ENCODE results near the gene CKM. TPM values are rescaled to one million over a fixed set of nuclear protein-coding genes. Genes with fewer than 3 reads are reported as not detected.

Gene CKM
- total RNA-seq: not detected in 2 replicates

DNA sequence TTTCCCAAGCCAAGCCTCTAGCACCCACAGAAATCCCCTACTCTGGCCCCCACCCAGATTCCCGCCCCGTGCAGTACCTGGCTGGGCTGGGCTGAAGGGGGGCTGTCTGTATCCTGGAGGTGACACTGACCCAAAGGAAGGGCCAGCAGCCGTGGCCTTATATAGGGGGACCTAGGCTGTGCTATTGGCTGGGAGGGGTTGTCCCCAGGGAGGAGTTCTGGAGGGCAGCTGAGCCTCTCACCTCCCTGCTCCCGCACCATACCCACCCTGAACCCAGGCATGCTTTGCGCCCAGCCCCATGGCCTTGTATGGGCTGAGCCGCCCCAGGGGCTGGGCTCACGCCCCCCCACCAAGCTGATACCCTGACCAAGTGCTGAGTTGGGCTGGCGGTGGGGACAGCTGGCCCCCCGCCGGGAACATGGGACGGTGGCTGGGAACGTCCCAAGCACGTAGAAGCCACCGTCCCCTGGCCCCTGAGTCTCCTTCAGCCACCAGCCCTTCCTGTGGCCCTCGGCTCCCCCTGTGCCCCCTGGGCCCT is at the start of gene CKM:
CKM (minus strand) TSS at position 132 of the 538 bp plus-strand sequence. CDS start 3,162 bp downstream, outside the sequence.
- intact Hi-C loops (cut with micrococcal nuclease): no loop called here

DNA sequence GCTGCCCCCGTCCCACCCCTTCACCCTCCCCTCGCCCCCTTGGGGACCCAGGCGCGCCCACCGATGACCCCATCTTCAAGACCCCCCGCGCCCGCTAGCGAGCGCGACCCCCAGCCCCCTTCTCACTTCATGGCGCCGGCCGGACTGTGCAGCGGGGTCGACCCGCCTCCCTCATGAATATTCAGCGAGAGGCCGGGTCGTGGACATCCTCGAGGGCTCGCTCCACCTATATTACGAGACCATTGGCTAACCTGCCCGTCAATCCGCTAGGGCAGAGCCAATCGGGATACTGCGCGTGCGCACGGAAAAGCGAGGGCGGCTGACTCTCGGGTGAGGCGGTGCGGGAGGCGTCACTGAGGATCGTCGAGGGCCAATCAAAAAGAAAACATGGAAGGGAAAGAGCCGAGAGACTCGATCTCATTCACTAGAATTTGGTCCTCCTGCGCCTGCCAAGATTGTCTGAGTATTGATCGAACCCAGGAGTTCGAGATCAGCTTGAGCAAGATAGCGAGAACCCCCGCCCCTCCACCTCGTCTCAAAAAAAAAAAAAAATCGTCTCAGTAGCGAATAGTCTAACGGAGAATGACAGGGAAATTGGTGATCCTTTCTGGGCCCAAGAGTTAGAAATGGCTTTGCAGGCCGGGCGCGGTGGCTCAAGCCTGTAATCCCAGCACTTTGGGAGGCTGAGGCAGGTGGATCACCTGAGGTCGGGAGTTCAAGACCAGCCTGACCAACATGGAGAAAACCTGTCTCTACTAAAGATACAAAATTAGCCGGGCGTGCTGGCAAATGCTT is 47.9 kb upstream of the CKM start, which contains the start of gene ERCC2:
ERCC2 (minus strand) TSS at position 164 of the 795 bp plus-strand sequence; CDS start at position 131, 33 bp downstream.
- intact Hi-C loops (cut with micrococcal nuclease): loop anchor here (1.0 kb wide), 3 partner anchors 35 to 192 kb away; partner anchors contain the start of genes BLOC1S3, PPP1R13L and TRAPPC6A

DNA sequence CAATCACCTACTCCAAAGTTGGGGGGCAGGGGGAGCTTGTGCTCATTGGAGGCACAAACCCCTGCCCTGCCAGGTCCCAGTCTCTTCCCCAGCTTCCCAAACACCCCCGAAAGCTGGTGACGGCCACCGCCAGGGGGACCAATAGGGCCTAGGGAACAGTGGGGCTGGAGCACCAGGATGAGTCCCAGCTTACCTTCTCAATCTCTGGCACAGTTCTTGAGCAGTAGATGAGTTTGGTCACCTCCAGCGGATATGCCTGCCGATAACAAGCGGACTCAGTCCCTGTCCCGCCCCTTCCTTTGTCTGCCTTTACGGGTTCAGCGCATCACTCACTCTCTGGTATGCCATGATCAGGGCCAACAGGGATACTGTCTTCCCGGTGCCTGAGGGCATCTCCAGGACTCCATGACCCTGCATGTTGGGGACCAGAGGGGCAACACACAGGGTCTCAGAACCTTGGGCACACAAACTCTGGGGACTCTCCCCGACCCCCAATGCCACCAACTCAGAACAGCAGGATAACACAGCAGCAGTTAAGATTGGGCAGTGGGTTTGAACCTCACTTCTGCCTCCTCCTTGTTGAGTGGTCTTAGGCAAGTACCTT is 46.2 kb upstream of the CKM start:
- intact Hi-C loops (cut with micrococcal nuclease): no loop called here

DNA sequence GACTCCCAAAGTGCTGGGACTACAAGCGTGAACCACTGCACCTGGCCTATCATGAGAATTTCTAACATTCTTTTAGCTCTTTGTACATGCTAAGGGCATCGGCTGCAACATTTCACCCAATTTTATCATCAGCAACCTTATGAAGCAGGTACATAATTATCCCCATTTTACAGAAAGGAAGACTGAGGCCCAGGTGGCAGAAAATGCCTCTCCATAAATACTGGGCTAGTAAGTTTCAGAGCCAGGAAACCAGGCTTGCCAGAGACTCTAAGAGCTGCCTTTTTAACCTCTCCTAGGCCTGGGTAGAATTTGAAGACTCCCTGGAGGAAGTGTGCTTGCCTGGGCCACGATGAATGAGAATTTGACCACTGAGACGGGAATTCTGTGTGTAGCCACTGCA is 45.5 kb upstream of the CKM start:
- intact Hi-C loops (cut with micrococcal nuclease): no loop called here

DNA sequence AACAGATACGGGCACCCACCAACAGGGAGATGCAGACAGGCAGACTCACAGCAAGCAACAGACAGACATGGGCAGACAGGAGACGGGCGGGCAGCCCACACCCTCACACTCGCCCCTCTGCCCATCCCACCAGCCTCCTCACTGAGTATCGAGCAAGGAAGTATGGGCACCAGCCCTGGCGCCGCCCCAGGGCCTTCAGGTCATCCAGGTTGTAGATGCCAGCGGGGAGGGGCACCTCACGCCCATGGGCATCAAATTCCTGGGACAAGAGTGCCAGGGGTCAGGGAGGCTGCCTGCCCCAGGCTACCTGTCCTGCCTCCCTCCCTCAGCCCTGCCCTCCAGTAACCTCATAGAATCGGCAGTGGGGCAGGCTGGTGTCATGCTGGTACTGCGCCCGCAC is 42.0 kb upstream of the CKM start:
- intact Hi-C loops (cut with micrococcal nuclease): no loop called here

DNA sequence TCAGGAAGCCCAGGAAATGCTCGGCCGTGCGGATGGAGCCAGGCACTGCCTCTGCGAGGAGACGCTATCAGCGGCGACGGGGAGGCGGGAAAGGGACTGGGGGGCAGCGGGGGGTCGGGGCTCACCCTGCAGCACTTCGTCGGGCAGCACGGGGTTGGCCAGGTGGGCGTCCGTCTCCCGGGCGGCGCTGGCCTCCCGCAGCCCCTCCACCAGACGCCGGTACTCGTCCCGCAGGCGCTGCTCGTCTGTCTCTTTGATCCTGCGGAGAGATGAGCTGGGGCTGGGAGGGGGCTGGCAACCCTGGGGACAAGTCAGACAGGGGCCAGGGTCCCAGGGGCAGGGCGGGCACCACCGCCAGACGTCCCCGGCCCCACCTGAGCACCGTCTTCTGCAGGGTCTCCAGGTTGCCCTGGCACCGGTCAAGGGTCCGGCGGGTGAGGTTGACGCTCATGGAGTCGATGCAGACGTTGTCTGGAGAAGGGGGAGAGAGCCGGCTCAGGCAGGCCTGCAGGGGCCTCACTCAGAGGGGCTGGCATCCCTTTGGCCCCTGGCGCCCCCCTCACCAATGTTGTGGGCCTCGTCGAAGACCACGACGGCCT is 41.3 kb upstream of the CKM start:
- intact Hi-C loops (cut with micrococcal nuclease): no loop called here

DNA sequence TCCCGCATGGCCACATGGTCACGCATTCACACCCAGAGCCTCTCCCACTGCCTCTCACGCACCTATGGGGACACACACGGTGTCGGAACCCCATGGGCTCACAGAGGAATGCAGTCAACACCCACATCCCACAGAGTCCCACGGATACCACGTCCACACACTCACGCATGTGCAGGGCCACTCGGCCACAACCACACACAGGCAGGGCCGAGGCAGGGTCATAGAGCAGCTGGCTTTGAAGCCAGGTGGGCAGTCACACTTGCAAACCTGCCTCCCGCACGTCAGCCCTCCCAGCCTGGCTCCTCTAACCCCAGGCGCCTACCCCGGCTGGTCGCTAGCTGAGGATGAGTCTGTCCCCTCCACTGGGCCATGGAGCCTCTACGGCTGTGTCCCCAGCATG is 39.6 kb upstream of the CKM start:
- intact Hi-C loops (cut with micrococcal nuclease): no loop called here

DNA sequence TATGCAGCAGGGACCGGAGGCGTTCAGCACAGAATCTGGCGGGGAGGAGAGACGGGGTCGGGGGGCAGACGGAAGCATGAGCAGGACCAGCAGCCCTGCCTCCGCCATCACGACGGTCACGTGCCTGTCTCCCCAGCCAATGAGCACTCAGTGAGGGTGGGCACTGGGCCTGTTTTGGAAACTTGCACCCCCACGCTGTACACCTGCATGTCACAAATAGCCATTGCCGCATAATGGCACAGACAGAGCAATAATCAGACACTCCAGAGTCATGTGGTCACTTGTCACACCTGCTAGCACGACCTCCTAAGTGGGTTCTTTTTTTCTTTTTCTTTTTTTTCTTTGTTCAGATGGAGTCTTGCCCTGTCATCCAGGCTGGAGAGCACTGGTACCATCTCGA is 38.9 kb upstream of the CKM start:
- intact Hi-C loops (cut with micrococcal nuclease): no loop called here

DNA sequence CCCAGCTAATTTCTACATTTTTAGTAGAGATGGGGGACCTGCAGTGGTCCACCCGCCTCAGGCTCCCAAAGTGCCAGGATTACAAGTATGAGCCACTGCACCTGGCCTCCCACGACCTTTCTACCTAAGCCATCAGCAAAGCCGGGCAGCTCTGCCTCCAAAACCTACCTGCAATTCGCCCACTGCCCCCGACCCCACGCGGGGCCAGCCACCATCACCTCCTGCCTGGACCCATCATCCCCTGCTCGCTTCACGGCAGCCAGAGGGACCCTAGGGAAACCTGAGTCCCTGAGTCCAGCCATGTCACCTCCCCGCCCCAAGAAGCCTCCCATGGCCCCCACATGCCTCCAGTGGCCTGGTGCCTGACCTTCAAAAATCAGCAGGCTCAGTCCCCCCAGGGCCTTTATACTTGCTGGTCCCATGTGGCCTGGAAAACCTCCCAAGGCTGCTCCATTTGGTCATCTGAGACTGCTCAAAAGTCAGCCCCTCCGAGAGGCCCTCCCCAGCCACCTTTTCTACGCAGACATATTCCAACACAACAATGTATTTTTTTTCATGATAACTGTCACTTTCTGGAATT is 35.6 kb upstream of the CKM start:
- intact Hi-C loops (cut with micrococcal nuclease): no loop called here

DNA sequence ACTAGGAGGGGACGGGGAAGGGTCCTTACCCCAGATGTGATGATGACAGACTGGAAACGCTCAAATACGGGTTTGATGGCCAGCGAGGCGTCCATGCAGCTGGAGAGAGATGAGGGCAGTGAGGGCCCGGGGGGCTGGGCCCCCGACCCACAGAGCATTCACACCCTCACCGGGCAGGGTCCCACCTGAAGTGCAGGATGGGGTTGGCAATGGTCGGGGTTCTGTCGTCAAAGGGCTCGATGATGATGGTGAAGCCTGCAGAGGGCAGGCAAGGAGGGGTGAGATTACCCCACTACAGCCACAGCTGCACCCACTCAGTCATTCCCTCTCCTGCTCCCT is 34.7 kb upstream of the CKM start:
- intact Hi-C loops (cut with micrococcal nuclease): no loop called here

DNA sequence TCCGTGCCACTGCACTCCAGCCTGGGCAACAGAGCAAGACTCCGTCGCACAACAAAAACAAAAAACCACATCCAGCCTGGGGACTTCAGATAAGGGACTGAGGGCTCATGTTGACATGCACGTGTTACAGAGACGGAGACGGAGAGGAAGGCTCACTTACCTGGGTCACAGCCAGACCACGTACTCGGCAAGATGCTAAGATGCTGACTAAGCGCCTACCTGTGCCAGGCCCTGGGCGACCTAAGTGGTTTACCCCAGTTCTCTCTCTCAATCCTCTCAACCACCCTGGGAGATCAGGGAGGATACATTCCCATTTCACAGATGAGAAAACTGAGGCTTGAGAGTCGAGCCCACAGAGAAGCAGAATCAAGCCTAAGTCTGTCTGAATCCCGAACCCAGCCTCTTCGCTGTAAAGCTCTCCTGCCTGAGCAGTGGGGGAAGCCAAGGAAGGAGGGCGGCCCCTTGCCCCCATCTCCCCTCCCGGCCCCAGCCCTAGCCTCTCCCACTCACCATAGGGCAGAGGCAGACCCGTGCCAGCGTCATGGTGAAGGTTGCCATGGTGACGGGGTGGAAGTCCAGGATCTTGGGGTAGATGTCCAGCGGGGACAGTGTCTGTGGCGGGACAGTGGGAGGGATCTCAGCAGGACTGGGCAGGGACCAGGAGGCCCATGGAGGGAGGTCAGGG is 34.2 kb upstream of the CKM start:
- intact Hi-C loops (cut with micrococcal nuclease): no loop called here

DNA sequence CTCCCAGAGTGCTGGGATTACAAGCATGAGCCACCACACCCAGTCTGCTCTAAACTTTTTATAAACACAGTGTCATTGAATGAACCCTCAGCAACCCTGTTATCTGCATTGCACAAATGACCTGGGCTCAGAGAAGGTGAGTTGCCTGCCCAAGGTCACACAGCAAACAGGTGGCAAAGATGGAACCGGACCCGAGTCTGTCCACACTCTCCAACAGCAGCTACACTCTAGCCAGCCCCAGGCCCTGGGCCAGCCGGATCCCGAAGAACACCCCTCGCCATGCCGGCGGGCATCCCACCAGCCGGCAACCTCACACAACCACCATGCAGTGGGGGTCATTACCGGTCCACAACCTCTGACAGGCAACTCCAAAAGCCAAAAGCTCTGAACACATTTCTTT is 33.2 kb upstream of the CKM start:
- intact Hi-C loops (cut with micrococcal nuclease): no loop called here

DNA sequence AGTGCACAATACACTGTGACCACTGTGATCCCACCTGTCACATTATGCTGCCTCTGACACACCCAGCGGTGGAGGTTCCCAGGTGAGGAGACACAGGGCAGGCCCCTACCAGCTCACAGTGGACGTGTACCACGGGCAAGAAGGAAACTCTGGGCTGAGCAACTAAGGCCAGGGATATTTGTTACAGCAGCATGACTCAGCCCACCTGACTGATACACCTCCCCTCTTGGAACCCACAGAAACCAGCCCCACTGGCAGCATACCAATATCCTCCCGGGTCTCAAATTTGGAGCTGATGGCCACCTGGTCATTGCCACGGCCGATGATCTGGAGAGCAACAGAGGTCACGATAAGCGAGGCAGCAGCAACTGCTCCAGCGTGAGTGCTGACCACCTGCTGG is 32.7 kb upstream of the CKM start:
- intact Hi-C loops (cut with micrococcal nuclease): no loop called here

DNA sequence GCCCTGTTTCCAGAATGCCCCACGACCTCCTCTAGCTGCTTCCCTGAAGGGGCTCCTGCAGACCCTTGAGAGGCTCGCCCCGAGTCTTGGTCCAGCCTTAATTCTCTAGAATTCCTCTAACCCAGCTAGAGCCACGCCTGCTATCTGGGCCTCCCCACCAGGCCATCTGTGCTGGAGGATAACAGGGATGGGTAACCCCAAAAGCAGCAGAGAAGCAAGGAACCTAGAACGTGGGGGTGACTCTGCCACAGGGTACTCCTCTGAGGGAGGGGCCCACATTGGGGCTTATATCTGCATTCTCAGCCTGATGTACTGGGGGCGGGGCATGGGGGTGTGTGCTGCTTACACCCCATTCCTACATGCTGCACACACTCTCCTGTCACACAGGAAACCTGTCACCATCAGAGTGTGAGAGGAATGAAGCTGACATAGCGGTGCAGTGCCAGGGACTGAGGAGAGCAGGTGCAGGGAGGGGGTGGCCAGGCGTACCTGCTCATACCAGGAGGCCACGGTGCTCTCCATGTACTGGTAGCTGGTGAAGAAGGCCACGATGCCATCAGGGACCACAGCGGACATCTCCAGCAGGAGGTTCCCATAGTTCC is 31.7 kb upstream of the CKM start:
- intact Hi-C loops (cut with micrococcal nuclease): no loop called here

DNA sequence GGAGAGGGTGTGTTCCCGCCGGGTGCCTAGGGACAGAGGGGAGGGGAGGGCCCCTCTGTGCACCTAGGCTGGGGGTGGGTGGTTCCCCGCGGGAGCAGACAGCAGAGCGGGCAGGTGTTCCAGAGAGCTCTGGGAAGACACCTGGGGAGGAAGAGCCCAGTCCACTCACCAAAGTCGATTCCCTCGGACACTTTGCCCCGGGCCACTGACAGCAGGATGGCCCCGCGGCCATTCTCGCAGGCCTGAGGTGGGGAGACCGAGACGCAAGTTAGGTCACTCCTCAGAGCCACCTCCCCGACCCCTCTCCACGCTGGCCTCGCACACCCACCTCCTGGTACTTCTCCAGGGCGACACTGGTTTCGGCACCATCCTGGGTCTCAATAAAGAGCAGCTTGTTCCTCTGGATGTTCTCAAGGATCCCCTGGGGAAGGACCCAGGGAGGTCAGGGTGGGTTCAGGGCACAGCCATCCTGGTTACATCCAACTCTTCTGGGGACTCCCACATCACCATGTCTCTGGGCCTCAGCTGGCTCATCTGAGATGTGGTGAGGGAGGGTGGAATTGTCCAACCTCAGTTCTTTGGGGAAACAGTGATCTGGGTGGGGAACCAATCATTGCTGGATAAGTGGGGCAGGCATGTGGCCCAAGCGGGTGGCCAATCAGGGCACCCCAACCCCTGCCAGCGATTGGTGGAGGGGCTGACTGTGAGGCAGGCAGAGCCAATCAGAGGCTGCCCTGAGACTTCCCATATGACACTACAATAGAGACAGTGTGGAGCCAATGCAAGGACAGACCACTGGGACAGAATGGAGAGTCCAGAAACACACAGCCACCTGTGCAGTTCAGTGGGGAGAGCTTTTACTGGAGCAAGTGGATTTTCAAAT is 30.5 kb upstream of the CKM start:
- intact Hi-C loops (cut with micrococcal nuclease): no loop called here

DNA sequence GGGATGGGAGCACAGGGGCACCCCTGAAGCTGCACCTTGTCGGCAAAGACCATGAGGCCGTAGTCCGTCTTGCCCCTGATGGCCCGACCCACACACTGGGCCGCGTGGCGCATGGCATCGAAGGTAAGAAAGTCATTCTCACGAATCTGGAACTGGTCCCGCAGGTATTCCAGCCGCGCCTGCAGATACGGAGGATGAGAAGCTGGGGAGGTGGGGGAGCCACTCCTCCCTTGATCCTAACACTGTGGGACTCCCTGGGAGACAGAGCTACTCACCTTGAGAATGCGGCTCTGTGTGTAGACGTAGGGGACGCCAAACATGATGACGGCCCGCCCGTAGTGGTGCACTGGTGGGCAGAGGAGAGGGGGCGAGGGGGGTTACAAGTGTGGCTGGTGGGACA is 29.8 kb upstream of the CKM start:
- intact Hi-C loops (cut with micrococcal nuclease): no loop called here

DNA sequence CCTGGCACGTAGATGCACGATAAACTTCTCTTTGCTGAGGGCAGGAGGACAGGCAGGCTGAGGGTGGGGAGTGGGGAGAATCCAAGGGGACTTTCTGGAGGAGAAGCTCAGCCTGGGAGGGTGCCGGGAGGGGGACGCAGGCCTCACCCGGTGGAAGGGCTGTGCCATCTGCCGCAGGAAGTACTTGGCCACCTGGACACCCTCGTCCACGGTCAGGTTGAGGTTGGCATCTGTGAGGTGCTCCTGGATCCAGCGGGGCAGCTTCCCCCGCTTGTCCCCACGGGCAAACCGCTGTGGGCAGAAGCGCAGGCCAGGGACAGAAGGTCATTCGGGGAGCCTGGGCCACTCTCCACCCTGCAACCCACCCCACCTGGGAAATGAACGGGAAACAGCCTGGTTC is 29.4 kb upstream of the CKM start:
- intact Hi-C loops (cut with micrococcal nuclease): no loop called here

DNA sequence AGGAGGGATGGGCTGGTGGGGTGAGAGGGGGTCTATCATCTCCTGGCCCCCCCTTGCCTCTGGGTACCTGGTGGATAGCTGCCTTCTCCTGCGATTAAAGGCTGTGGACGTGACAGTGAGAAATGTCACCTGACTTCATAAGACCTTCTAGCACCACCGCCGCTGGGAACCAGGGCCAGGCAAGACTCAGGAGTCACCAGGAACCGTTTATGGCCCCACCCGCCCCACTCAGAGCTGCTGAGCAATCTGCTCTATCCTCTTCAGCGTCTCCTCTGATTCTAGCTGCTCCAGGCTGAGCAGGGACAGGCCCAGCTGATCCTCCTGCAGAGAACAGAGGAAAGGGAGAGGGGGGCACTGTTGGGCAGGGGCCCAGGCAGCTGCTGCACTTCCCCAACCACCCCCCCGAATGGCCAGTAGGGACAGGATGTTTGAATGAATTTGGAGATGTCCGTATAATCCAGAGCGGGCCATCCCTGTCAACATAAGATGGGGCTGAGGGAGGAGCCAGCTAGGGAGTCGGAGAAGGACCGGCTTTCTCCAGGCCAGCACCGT is 28.8 kb upstream of the CKM start:
- intact Hi-C loops (cut with micrococcal nuclease): no loop called here

DNA sequence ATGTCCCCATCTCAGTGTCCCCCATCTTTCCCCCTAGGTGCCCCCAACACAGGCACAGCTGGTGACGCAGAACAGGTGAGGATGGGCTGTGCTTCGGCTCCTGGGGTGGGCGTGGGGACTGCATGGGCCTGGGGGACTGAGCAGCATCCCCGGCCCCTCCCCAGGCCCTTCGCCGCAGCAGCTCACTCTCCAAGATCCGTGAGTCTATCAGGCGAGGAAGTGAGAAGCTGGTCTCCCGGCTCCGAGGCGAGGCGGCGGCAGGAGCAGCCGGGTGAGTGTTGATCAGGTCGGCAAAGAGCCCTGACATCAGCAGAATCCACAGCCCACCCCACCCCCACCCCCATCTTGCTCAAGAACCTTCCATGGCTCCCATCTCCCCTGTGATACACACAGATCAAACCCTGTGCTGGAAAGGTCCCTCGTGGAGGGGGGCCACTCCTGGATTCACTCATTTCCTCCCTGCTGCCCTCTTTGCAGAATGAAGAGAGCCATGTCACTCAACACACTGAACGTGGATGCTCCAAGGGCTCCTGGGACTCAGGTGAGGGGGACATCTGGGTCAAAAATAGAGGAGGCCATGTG is 27.9 kb upstream of the CKM start:
- intact Hi-C loops (cut with micrococcal nuclease): no loop called here
